ENCODE measurements around the gene TTC23.
"Not testable (repeated sequence)": the region's sequence is repeated elsewhere in the genome, so short reads cannot be mapped to it uniquely, and the experiment has no call there.

- TF ChIP-seq EZH2 (IDR thresholded peaks at IDR 0.05; ENCODE audit: borderline replicate concordance, low read depth, low read length, severe bottlenecking); CTCF (IDR thresholded peaks at IDR 0.05; ENCODE audit: extremely low read depth in 1 of 2, insufficient read depth in 1 of 2, low read depth in 1 of 2, low read length in 2 of 2); POLR2A (IDR thresholded peaks at IDR 0.05; ENCODE audit: low read depth, low read length); MAX (IDR thresholded peaks at IDR 0.05; ENCODE audit: insufficient read depth, insufficient read length); JUN (IDR thresholded peaks at IDR 0.05; ENCODE audit: borderline replicate concordance, insufficient read depth, insufficient read length, low read depth); POLR2AphosphoS5 (IDR thresholded peaks at IDR 0.05; ENCODE audit: insufficient read depth, low read depth, low read length); FOS (IDR thresholded peaks at IDR 0.05; ENCODE audit: borderline replicate concordance, insufficient read depth, low read length): not testable (repeated sequence)
These were observed 57.2 kb downstream of the TTC23 start for GRCh38 chr15:99192181-99192580.

All from endothelial cell of umbilical vein (primary cell).